ENCODE measurements around the gene PRAMEF9. TPM values are rescaled to one million over a fixed set of nuclear protein-coding genes. Genes with fewer than 3 reads are reported as not detected.
"Not testable (repeated sequence)": the region's sequence is repeated elsewhere in the genome, so short reads cannot be mapped to it uniquely, and the experiment has no call there.

PRAMEF9 gene
- not detected in 2 replicates for total RNA-seq
- long read RNA-seq: 0 reads

- not testable (repeated sequence) for H3K9me3 Mint-ChIP-seq; H3K27me3 Mint-ChIP-seq (ENCODE audit: low read depth); H3K4me1 Mint-ChIP-seq; DNase-seq (ENCODE audit: low read depth, low spot score); H3K27ac Mint-ChIP-seq (ENCODE audit: unreplicated experiment); H3K36me3 Mint-ChIP-seq (ENCODE audit: low read depth); H3K4me3 Mint-ChIP-seq
These were observed at the start of gene PRAMEF9 for GRCh38 chr1:13171548-13171947. PRAMEF9 (plus strand) TSS chr1:13171848; CDS start chr1:13175281, 3,433 bp downstream.

- DNase-seq (ENCODE audit: low read depth, low spot score); H3K36me3 Mint-ChIP-seq (ENCODE audit: low read depth); H3K9me3 Mint-ChIP-seq; H3K4me1 Mint-ChIP-seq; H3K27ac Mint-ChIP-seq (ENCODE audit: unreplicated experiment); H3K4me3 Mint-ChIP-seq; H3K27me3 Mint-ChIP-seq (ENCODE audit: low read depth): not testable (repeated sequence)
These were observed 15.7 kb upstream of the PRAMEF9 start, which contains the start of gene PRAMEF26 for GRCh38 chr1:13155909-13156308. PRAMEF26 (minus strand) TSS chr1:13156009; CDS start chr1:13153095, 2,914 bp downstream.

GRCh38 chr1:13165531-13165930, 6.1 kb upstream of the PRAMEF9 start, which contains the start of gene HNRNPCL4:
HNRNPCL4 (minus strand) TSS chr1:13165631; CDS start chr1:13165467, 164 bp downstream.
- not testable (repeated sequence) for H3K36me3 Mint-ChIP-seq (ENCODE audit: low read depth); H3K4me1 Mint-ChIP-seq

GRCh38 chr1:13201309-13201708, 29.7 kb downstream of the PRAMEF9 start, which contains the start of gene PRAMEF13:
PRAMEF13 (minus strand) TSS chr1:13201409; CDS start chr1:13199589, 1,820 bp downstream.
- DNase-seq (ENCODE audit: low read depth, low spot score); H3K9me3 Mint-ChIP-seq; H3K4me3 Mint-ChIP-seq; H3K4me1 Mint-ChIP-seq; H3K27me3 Mint-ChIP-seq (ENCODE audit: low read depth); H3K36me3 Mint-ChIP-seq (ENCODE audit: low read depth); H3K27ac Mint-ChIP-seq (ENCODE audit: unreplicated experiment): not testable (repeated sequence)

More at GRCh38 chr1:13165531-13165930, 6.1 kb upstream of the PRAMEF9 start, which contains the start of gene HNRNPCL4:
- not testable (repeated sequence) for H3K27ac Mint-ChIP-seq (ENCODE audit: unreplicated experiment); H3K27me3 Mint-ChIP-seq (ENCODE audit: low read depth); DNase-seq (ENCODE audit: low read depth, low spot score); H3K4me3 Mint-ChIP-seq; H3K9me3 Mint-ChIP-seq

- H3K9me3 Mint-ChIP-seq; H3K36me3 Mint-ChIP-seq (ENCODE audit: low read depth); H3K4me1 Mint-ChIP-seq: not testable (repeated sequence)
These were observed 37.1 kb downstream of the PRAMEF9 start for GRCh38 chr1:13208712-13209111.

GRCh38 chr1:13216619-13217018, 45.0 kb downstream of the PRAMEF9 start:
- not testable (repeated sequence) for H3K36me3 Mint-ChIP-seq (ENCODE audit: low read depth); H3K4me1 Mint-ChIP-seq; H3K27me3 Mint-ChIP-seq (ENCODE audit: low read depth); H3K27ac Mint-ChIP-seq (ENCODE audit: unreplicated experiment); H3K4me3 Mint-ChIP-seq; DNase-seq (ENCODE audit: low read depth, low spot score); H3K9me3 Mint-ChIP-seq

More at GRCh38 chr1:13208712-13209111, 37.1 kb downstream of the PRAMEF9 start:
- not testable (repeated sequence) for H3K27me3 Mint-ChIP-seq (ENCODE audit: low read depth); H3K27ac Mint-ChIP-seq (ENCODE audit: unreplicated experiment); DNase-seq (ENCODE audit: low read depth, low spot score); H3K4me3 Mint-ChIP-seq

GRCh38 chr1:13219203-13219602, 47.6 kb downstream of the PRAMEF9 start:
- DNase-seq (ENCODE audit: low read depth, low spot score); H3K27ac Mint-ChIP-seq (ENCODE audit: unreplicated experiment); H3K4me1 Mint-ChIP-seq; H3K36me3 Mint-ChIP-seq (ENCODE audit: low read depth); H3K9me3 Mint-ChIP-seq; H3K27me3 Mint-ChIP-seq (ENCODE audit: low read depth); H3K4me3 Mint-ChIP-seq: not testable (repeated sequence)

- DNase-seq (ENCODE audit: low read depth, low spot score); H3K36me3 Mint-ChIP-seq (ENCODE audit: low read depth); H3K4me1 Mint-ChIP-seq; H3K27me3 Mint-ChIP-seq (ENCODE audit: low read depth); H3K4me3 Mint-ChIP-seq; H3K27ac Mint-ChIP-seq (ENCODE audit: unreplicated experiment); H3K9me3 Mint-ChIP-seq: not testable (repeated sequence)
These were observed 51.1 kb downstream of the PRAMEF9 start for GRCh38 chr1:13222788-13223187.

GRCh38 chr1:13224480-13225060, 52.9 kb downstream of the PRAMEF9 start:
- TF ChIP-seq CTCF (conservative IDR thresholded peaks at IDR 0.05): no peak
- Mint-ChIP-seq H3K36me3 (ENCODE audit: low read depth) (peaks cover 5% of the 10 kb centered on the region), H3K4me3 (no peak overlapping the region), H3K27ac (ENCODE audit: unreplicated experiment) (no peak overlapping the region), H3K9me3 (peaks cover 10% of the 10 kb centered on the region), H3K27me3 (ENCODE audit: low read depth) (no peaks in the 10 kb centered on the region), H3K4me1 (no peaks in the 10 kb centered on the region)
- DNase-seq (ENCODE audit: low read depth, low spot score): no peak

- H3K4me1 Mint-ChIP-seq; DNase-seq (ENCODE audit: low read depth, low spot score); H3K4me3 Mint-ChIP-seq; H3K36me3 Mint-ChIP-seq (ENCODE audit: low read depth); H3K27ac Mint-ChIP-seq (ENCODE audit: unreplicated experiment); H3K27me3 Mint-ChIP-seq (ENCODE audit: low read depth): not testable (repeated sequence)
- H3K9me3 Mint-ChIP-seq: peaks cover 14% of the 10 kb centered on the region
These were observed 54.1 kb downstream of the PRAMEF9 start, which contains the start of gene PRAMEF18 for GRCh38 chr1:13225675-13226204. PRAMEF18 (minus strand) TSS chr1:13226154; CDS start chr1:13226106, 48 bp downstream.

- Mint-ChIP-seq H3K36me3 (ENCODE audit: low read depth) (peaks cover 13% of the 10 kb centered on the region), H3K9me3 (peaks cover 21% of the 10 kb centered on the region)
- H3K27me3 Mint-ChIP-seq (ENCODE audit: low read depth); DNase-seq (ENCODE audit: low read depth, low spot score); H3K4me3 Mint-ChIP-seq; H3K4me1 Mint-ChIP-seq; H3K27ac Mint-ChIP-seq (ENCODE audit: unreplicated experiment): not testable (repeated sequence)
These were observed 55.8 kb downstream of the PRAMEF9 start for GRCh38 chr1:13227271-13228055.
